ELF-1 (cell line): ENCODE results near the gene ALDH9A1.

Source experiments
- DNase-seq: peaks from one replicate; pipeline ENCODE4 v3.0.0-alpha.2; 2016; ENCODE audit warnings: low read depth, low spot score

Gene ALDH9A1

GRCh38 chr1:165623624-165624023, 74.7 kb downstream of the ALDH9A1 start:
- DNase-seq = no peak

DNA sequence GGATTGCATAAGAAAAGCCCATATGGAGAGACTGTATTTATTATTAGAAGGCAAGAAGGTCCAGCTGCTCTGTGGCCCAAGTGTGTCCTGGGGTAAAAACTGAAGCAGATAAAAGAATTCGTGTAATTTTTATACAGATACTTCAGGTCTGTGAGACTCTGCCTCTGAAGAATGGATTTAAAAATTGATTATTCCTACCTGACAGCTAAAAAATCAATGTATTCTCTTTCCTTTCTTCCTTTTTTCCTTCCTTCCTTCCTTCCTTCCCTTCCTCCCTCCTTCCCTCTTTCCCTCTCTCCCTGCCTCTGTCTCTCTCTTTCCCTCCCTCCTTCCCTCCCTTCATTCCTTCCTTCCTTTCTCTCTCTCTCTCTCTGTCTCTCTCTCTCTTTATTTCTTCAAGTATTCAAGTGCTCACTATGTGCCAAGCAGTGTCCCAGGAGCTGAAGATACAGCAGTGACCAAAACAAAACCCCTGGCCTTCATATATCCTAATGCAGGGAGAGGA, 78.7 kb downstream of the ALDH9A1 start:
- DNase-seq = no peak

- DNase-seq = no peak
Measured at GRCh38 chr1:165616987-165617546, 81.3 kb downstream of the ALDH9A1 start.

GRCh38 chr1:165616054-165616612, 82.2 kb downstream of the ALDH9A1 start:
- DNase-seq = no peak
